CD14-positive monocyte (primary cell): ENCODE measurements around the gene GMPR. TPM values are rescaled to one million over a fixed set of nuclear protein-coding genes. Genes with fewer than 3 reads are reported as not detected.
"Not testable (repeated sequence)": the region's sequence is repeated elsewhere in the genome, so short reads cannot be mapped to it uniquely, and the experiment has no call there.

Source experiments
- DNase-seq, 3 donors: peaks; one replicate each; pipeline ENCODE4 v3.0.0-alpha.2; 2011 to 2022
- H2AFZ ChIP-seq: 2 replicates; pipeline ENCODE4 v1.6.0; 2012; ENCODE audit warnings: mild to moderate bottlenecking, low read depth, low read length, inconsistent platforms; ENCODE audit not compliant: insufficient read depth, poor library complexity, severe bottlenecking
- H3K27ac ChIP-seq, 2 donors: 1 replicate in 1 of 2; 2 replicates in 1 of 2; pipeline ENCODE4 v1.5.1; 2012 to 2013; ENCODE audit warnings: low read length in 2 of 2, control low read depth in 1 of 2, inconsistent platforms in 1 of 2, low read depth in 1 of 2, mild to moderate bottlenecking in 1 of 2
- H3K27me3 ChIP-seq, 2 donors: one replicate each; pipeline versions ENCODE4 v1.6.0 to v1.6.1; 2011 to 2013; ENCODE audit warnings: low read length in 2 of 2; ENCODE audit not compliant: control insufficient read depth in 2 of 2, insufficient read depth in 2 of 2
- H3K36me3 ChIP-seq, 2 donors: replicated peaks in 1 of 2; 1 replicate in 1 of 2; 2 replicates in 1 of 2; pipeline versions ENCODE4 v1.5.1 to v1.6.1; 2012 to 2013; ENCODE audit warnings: low read length in 2 of 2, control low read depth in 1 of 2, inconsistent platforms in 1 of 2, mild to moderate bottlenecking in 1 of 2; ENCODE audit not compliant: insufficient read depth in 2 of 2, control insufficient read depth in 1 of 2
- H3K4me1 ChIP-seq, 2 donors: 1 replicate in 1 of 2; 2 replicates in 1 of 2; pipeline versions ENCODE4 v1.5.1 to v1.6.1; 2012 to 2013; ENCODE audit warnings: low read length in 2 of 2, control low read depth in 1 of 2, inconsistent platforms in 1 of 2, mild to moderate bottlenecking in 1 of 2, moderate library complexity in 1 of 2; ENCODE audit not compliant: insufficient read depth in 2 of 2, control insufficient read depth in 1 of 2
- H3K4me2 ChIP-seq: replicated peaks from 2 replicates; pipeline ENCODE3; 2012; ENCODE audit warnings: low read length, moderate library complexity, mild to moderate bottlenecking; ENCODE audit not compliant: poor library complexity, severe bottlenecking; ENCODE audit errors: extremely low read depth
- H3K4me3 ChIP-seq, 3 experiments: fragments of 200-600 bp in 1 of 3; sonication (generic) in 1 of 3; replicated peaks in 1 of 3; 1 replicate in 2 of 3; 2 replicates in 1 of 3; pipeline ENCODE4 v1.5.1; 2011 to 2013; ENCODE audit warnings: low read length in 3 of 3, mild to moderate bottlenecking in 3 of 3, control low read depth in 2 of 3, low read depth in 2 of 3, inconsistent platforms in 1 of 3, moderate library complexity in 1 of 3
- H3K79me2 ChIP-seq: 2 replicates; pipeline ENCODE4 v1.6.0; 2012; ENCODE audit warnings: mild to moderate bottlenecking, control low read depth, inconsistent platforms, low read length, moderate library complexity; ENCODE audit not compliant: insufficient read depth
- H3K9ac ChIP-seq: 2 replicates; pipeline ENCODE4 v1.6.0; 2017; ENCODE audit warnings: low read length, mild to moderate bottlenecking; ENCODE audit not compliant: insufficient read depth, poor library complexity, severe bottlenecking
- H3K9me3 ChIP-seq, 2 donors: replicated peaks in 1 of 2; 1 replicate in 1 of 2; 2 replicates in 1 of 2; pipeline versions ENCODE4 v1.5.1 to v1.6.1; 2012 to 2013; ENCODE audit warnings: low read length in 2 of 2, control low read depth in 1 of 2; ENCODE audit not compliant: control insufficient read depth in 1 of 2, insufficient read depth in 1 of 2
- H4K20me1 ChIP-seq: 2 replicates; pipeline ENCODE4 v1.6.0; 2012; ENCODE audit warnings: mild to moderate bottlenecking, low read length, control low read depth, moderate library complexity; ENCODE audit not compliant: insufficient read depth
- H3K27ac Mint-ChIP-seq, 7 donors: one replicate each; pipeline ENCODE4 v1.8.0; 2020; ENCODE audit warnings: mild to moderate bottlenecking in 7 of 7, mixed read lengths in 7 of 7, moderate library complexity in 6 of 7, inconsistent platforms in 2 of 7
- H3K27me3 Mint-ChIP-seq, 3 donors: one replicate each; pipeline ENCODE4 v1.8.0; 2021 to 2022; ENCODE audit warnings: low read depth in 3 of 3, mild to moderate bottlenecking in 3 of 3, mixed read lengths in 3 of 3, moderate library complexity in 3 of 3, inconsistent platforms in 1 of 3
- H3K36me3 Mint-ChIP-seq, 2 donors: one replicate each; pipeline ENCODE4 v1.8.0; 2020; ENCODE audit warnings: mixed read lengths in 2 of 2, inconsistent platforms in 1 of 2, mild to moderate bottlenecking in 1 of 2
- H3K4me1 Mint-ChIP-seq: one replicate; pipeline ENCODE4 v1.8.0; 2020; ENCODE audit warnings: mild to moderate bottlenecking, mixed read lengths
- H3K4me3 Mint-ChIP-seq, 2 donors: one replicate each; pipeline ENCODE4 v1.8.0; 2020; ENCODE audit warnings: mild to moderate bottlenecking in 2 of 2, mixed read lengths in 2 of 2, moderate library complexity in 1 of 2
- H3K9me3 Mint-ChIP-seq, 7 donors: one replicate each; pipeline ENCODE4 v1.8.0; 2020 to 2022; ENCODE audit warnings: mixed read lengths in 7 of 7, mild to moderate bottlenecking in 6 of 7, moderate library complexity in 6 of 7, inconsistent platforms in 2 of 7
- WGBS: methylation state at CpG from one replicate; pipeline ENCODE4 v1.1.5; 2013; ENCODE audit warnings: missing lambda C conversion rate; ENCODE audit not compliant: insufficient coverage; 5-methylcytosine and 5-hydroxymethylcytosine counted together
- intact Hi-C, 2 donors: fragments of 100-400 bp; cut with micrococcal nuclease; formaldehyde crosslinking; loops; one replicate each; pipeline versions ENCODE4 v1.15.0 to v1.15.1; 2023
- polyA plus RNA-seq, 3 donors: library from polyadenylated mRNA; depleted of rRNA in 1 of 3; unstranded in 2 of 3; stranded (reverse) in 1 of 3; fragments of 300-500 nt in 2 of 3; fragments of >200 nt in 1 of 3; fragmentation: Illumina TruSeq in 2 of 3; gene quantifications; 1 replicate in 2 of 3; 2 replicates in 1 of 3; pipeline ENCODE4 v1.2.3, GENCODE V29; 2012 to 2021
- TF ChIP-seq, protein P1 (sequence below): fragments of 200-600 bp; IDR thresholded peaks from one replicate; pipeline ENCODE4 v1.8.0; 2022; ENCODE audit warnings: antibody characterized with exemption, mild to moderate bottlenecking

Gene GMPR
- polyA plus RNA-seq, 3 donors = 1.9 to 3.8 (median 3.2) TPM

DNA sequence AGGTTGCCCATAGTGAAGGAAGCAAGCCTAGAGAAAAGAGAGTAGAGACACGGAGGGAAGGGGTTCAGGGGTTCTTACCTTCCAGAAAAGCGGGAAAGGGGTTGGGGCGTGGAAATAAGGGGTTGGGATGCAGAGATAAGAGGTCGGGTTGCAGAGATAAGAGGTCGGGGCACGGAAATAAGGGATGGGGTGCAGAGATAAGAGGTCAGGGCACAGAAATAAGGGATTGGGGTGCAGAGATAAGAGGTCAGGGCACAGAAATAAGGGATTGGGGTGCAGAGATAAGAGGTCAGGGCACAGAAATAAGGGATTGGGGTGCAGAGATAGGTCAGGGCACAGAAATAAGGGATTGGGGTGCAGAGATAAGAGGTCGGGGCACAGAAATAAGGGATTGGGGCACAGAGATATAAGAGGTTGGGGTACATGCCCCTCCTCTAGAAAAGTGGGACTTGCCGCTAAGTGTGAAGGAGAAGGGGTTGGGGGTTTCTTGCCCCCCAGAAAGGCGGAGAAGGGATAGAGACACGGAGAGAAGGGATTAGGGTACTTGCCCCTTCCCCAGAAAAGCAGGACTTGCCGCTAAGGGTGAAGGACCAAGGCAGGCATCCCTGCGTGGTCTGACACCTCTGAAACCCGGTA is 25.2 kb downstream of the GMPR start:
- H3K79me2 ChIP-seq, H3K9me3 ChIP-seq, H3K9me3 Mint-ChIP-seq, H3K9ac ChIP-seq, H3K27ac Mint-ChIP-seq, H3K36me3 ChIP-seq, H3K27me3 ChIP-seq, H3K4me2 ChIP-seq, H3K4me3 ChIP-seq, DNase-seq, H3K36me3 Mint-ChIP-seq, H3K4me1 ChIP-seq, intact Hi-C loops, H3K27ac ChIP-seq, H4K20me1 ChIP-seq, H3K27me3 Mint-ChIP-seq, H2AFZ ChIP-seq, H3K4me3 Mint-ChIP-seq, H3K4me1 Mint-ChIP-seq: not testable (repeated sequence)
- 92% methylated on average over 12 of the region's 13 CpGs for WGBS

DNA sequence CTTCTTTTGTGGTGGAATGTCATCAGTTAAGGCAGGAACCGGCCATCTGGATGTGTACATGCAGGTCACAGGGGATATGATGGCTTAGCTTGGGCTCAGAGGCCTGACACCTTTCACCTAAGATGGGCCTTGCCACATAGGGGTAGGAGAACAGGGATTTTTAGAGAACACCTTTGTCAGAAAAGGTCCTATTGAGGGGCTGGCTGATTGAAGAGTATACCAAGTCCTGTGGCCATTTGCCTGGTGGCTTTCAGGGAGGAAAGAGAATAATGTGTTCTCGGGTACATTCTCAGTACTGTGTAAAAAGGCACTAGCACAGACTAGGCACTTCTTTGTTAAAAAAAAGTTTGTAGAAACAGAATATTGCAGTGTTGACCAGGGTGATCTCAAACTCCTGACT is 26.4 kb downstream of the GMPR start:
- Mint-ChIP-seq H3K36me3 (no peaks in the 10 kb centered on the region), H3K27ac (no peak overlapping the region), H3K4me3 (no peak overlapping the region), H3K27me3 (peaks cover 2 to 3% (median 3%) of the 10 kb centered on the region in 3 donors), H3K9me3 (no peaks in the 10 kb centered on the region), H3K4me1 (no peaks in the 10 kb centered on the region)
- Histone ChIP-seq H3K79me2 (no peaks in the 10 kb centered on the region), H3K4me1 (no peaks in the 10 kb centered on the region), H3K27ac (no peak overlapping the region), H3K4me2 (no peak overlapping the region), H4K20me1 (no peaks in the 10 kb centered on the region), H3K36me3 (no peaks in the 10 kb centered on the region), H3K9ac (no peak overlapping the region), H3K27me3 (no peaks in the 10 kb centered on the region), H2AFZ (no peak overlapping the region), H3K9me3 (no peaks in the 10 kb centered on the region), H3K4me3 (no peak overlapping the region)
- intact Hi-C loops = no loop called here
- DNase-seq = no peak
- TF ChIP-seq, protein P1, sequence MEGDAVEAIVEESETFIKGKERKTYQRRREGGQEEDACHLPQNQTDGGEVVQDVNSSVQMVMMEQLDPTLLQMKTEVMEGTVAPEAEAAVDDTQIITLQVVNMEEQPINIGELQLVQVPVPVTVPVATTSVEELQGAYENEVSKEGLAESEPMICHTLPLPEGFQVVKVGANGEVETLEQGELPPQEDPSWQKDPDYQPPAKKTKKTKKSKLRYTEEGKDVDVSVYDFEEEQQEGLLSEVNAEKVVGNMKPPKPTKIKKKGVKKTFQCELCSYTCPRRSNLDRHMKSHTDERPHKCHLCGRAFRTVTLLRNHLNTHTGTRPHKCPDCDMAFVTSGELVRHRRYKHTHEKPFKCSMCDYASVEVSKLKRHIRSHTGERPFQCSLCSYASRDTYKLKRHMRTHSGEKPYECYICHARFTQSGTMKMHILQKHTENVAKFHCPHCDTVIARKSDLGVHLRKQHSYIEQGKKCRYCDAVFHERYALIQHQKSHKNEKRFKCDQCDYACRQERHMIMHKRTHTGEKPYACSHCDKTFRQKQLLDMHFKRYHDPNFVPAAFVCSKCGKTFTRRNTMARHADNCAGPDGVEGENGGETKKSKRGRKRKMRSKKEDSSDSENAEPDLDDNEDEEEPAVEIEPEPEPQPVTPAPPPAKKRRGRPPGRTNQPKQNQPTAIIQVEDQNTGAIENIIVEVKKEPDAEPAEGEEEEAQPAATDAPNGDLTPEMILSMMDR = no peak
- no CpG with 5 or more reads among the region's 2 CpGs for WGBS
